SK-N-SH (cell line): ENCODE results near the gene SHROOM2. TPM values are rescaled to one million over a fixed set of nuclear protein-coding genes. Genes with fewer than 3 reads are reported as not detected.

Experiments used
- CTCF ChIA-PET: fragments of 300-600, 350-600 bp; formaldehyde crosslinking; extraction: SDS; loops from one replicate; lab custom pipeline; 2021; lab: Yijun Ruan, JAX
- POLR2A ChIA-PET: fragments of 350-600 bp; sonication (Branson Sonifier 250); formaldehyde crosslinking; extraction: SDS; loops from one replicate; lab custom pipeline; 2020; ENCODE audit warnings: antibody characterized with exemption, inconsistent platforms; lab: Yijun Ruan, JAX
- DNase-seq: peaks from one replicate; pipeline ENCODE4 v3.0.0; 2012
- H2AFZ ChIP-seq: fragments of 200-600 bp; sonication (generic); 2 replicates; pipeline ENCODE4 v1.8.1; 2016; ENCODE audit warnings: antibody characterized with exemption, mild to moderate bottlenecking, low read depth
- H3F3A ChIP-seq: fragments of 200-600 bp; sonication (generic); replicated peaks from 2 replicates; pipeline ENCODE3; 2016; ENCODE audit warnings: antibody characterized with exemption, mild to moderate bottlenecking; ENCODE audit not compliant: insufficient read depth
- H3K27ac ChIP-seq, 2 experiments: fragments of 200-500 bp in 1 of 2; fragments of 200-600 bp in 1 of 2; sonication (Bioruptor generic) in 1 of 2; sonication (generic), shearing (Covaris generic) in 1 of 2; 2 replicates each; pipeline versions ENCODE4 v1.5.1 to v1.6.1; 2014 to 2016; ENCODE audit warnings: low read depth in 2 of 2, inconsistent platforms in 1 of 2, low read length in 1 of 2, mild to moderate bottlenecking in 1 of 2, mixed read lengths in 1 of 2
- H3K27me3 ChIP-seq: fragments of 200-600 bp; sonication (generic), shearing (Covaris generic); 2 replicates; pipeline ENCODE4 v1.6.1; 2016; ENCODE audit warnings: mixed run types; ENCODE audit not compliant: insufficient read depth
- H3K36me3 ChIP-seq, 2 experiments: fragments of 200-500 bp in 1 of 2; fragments of 200-600 bp in 1 of 2; sonication (Bioruptor generic) in 1 of 2; sonication (generic) in 1 of 2; replicated peaks in 1 of 2; 2 replicates each; pipeline versions ENCODE3 to v1.5.1; 2014 to 2016; ENCODE audit warnings: low read length in 1 of 2, mild to moderate bottlenecking in 1 of 2; ENCODE audit not compliant: insufficient read depth in 2 of 2, control insufficient read depth in 1 of 2
- H3K4me1 ChIP-seq, 2 experiments: fragments of 200-500 bp in 1 of 2; fragments of 200-600 bp in 1 of 2; sonication (Bioruptor generic) in 1 of 2; sonication (generic), shearing (Covaris generic) in 1 of 2; 2 replicates each; pipeline versions ENCODE4 v1.5.1 to v1.6.1; 2014 to 2016; ENCODE audit warnings: low read depth in 1 of 2, low read length in 1 of 2, mixed run types in 1 of 2; ENCODE audit not compliant: insufficient read depth in 2 of 2, control insufficient read depth in 1 of 2
- H3K4me2 ChIP-seq: fragments of 200-600 bp; sonication (generic), shearing (Covaris generic); 2 replicates; pipeline ENCODE4 v1.6.1; 2017; ENCODE audit warnings: mixed run types
- H3K4me3 ChIP-seq, 2 experiments: fragments of 200-500 bp in 1 of 2; fragments of 200-600 bp in 1 of 2; sonication (Bioruptor generic) in 1 of 2; sonication (generic), shearing (Covaris generic) in 1 of 2; 2 replicates each; pipeline versions ENCODE4 v1.5.1 to v1.8.1; 2014 to 2016; ENCODE audit warnings: low read depth in 2 of 2, inconsistent platforms in 1 of 2, low read length in 1 of 2, mild to moderate bottlenecking in 1 of 2, mixed read lengths in 1 of 2, moderate library complexity in 1 of 2
- H3K79me2 ChIP-seq: fragments of 200-600 bp; sonication (generic); 2 replicates; pipeline ENCODE4 v1.8.1; 2017; ENCODE audit warnings: mild to moderate bottlenecking; ENCODE audit not compliant: insufficient read depth
- H3K9ac ChIP-seq: fragments of 200-600 bp; sonication (generic); 2 replicates; pipeline ENCODE4 v1.6.1; 2017; ENCODE audit warnings: mixed run types
- H3K9me2 ChIP-seq: fragments of 200-600 bp; sonication (generic); 2 replicates; pipeline ENCODE4 v1.6.1; 2017; ENCODE audit warnings: mixed run types
- H3K9me3 ChIP-seq: fragments of 200-600 bp; sonication (generic); 2 replicates; pipeline ENCODE4 v1.6.1; 2017; ENCODE audit warnings: mixed run types, mild to moderate bottlenecking, moderate library complexity
- H4K20me1 ChIP-seq: fragments of 200-600 bp; sonication (generic); 2 replicates; pipeline ENCODE4 v1.6.1; 2017; ENCODE audit warnings: mild to moderate bottlenecking, mixed run types; ENCODE audit not compliant: insufficient read depth
- EP300 ChIP-seq, 2 experiments: IDR thresholded peaks; 2 replicates each; pipeline versions ENCODE4 v1.4.0 to v1.6.1; 2012; ENCODE audit warnings: borderline replicate concordance in 1 of 2, low read depth in 1 of 2, low read length in 1 of 2
- EZH2phosphoT487 ChIP-seq: fragments of 200-600 bp; sonication (generic); IDR thresholded peaks from 2 replicates; pipeline ENCODE4 v1.6.1; 2017; ENCODE audit warnings: low read depth, mixed run types, mild to moderate bottlenecking, antibody characterized with exemption, moderate library complexity, borderline replicate concordance
- GATA2 ChIP-seq: sonication (generic); formaldehyde crosslinking; IDR thresholded peaks from 2 replicates; pipeline ENCODE4 v1.5.0; 2020; ENCODE audit warnings: mild to moderate bottlenecking, missing genetic modification reagents
- JUND ChIP-seq: IDR thresholded peaks from 2 replicates; pipeline ENCODE4 v1.4.0; 2012
- MEF2A ChIP-seq: IDR thresholded peaks from 2 replicates; pipeline ENCODE4 v1.4.0; 2012; ENCODE audit warnings: low read depth, borderline replicate concordance
- NFIC ChIP-seq: IDR thresholded peaks from 2 replicates; pipeline ENCODE4 v1.4.0; 2012; ENCODE audit warnings: borderline replicate concordance
- POLR2AphosphoS5 ChIP-seq: IDR thresholded peaks from 2 replicates; pipeline ENCODE4 v1.6.1; 2012; ENCODE audit warnings: low read depth, low read length
- RAD21 ChIP-seq: IDR thresholded peaks from 2 replicates; pipeline ENCODE4 v1.6.1; 2012; ENCODE audit warnings: mild to moderate bottlenecking, low read length
- RCOR1 ChIP-seq: fragments of 150-350 bp; IDR thresholded peaks from 2 replicates; pipeline ENCODE4 v1.6.1; 2017; ENCODE audit warnings: antibody characterized with exemption, low read length
- RFX5 ChIP-seq: IDR thresholded peaks from 2 replicates; pipeline ENCODE4 v1.6.1; 2012; ENCODE audit warnings: mild to moderate bottlenecking, improper control_type of control experiment, low read length
- TAF1 ChIP-seq: IDR thresholded peaks from 2 replicates; pipeline ENCODE4 v1.6.1; 2012; ENCODE audit warnings: low read depth, mild to moderate bottlenecking, low read length, moderate library complexity, borderline replicate concordance
- WGBS: methylation state at CpG from one replicate; pipeline ENCODE4 v1.1.6; 2017; ENCODE audit warnings: low lambda C conversion rate; 5-methylcytosine and 5-hydroxymethylcytosine counted together
- polyA plus RNA-seq, 3 experiments: library from polyadenylated mRNA; depleted of rRNA; stranded (reverse); fragments of >200 nt; gene quantifications; 2 replicates each; pipeline ENCODE4 v1.2.3, GENCODE V29; 2012
- TF ChIP-seq, protein P1 (sequence below): IDR thresholded peaks from 2 replicates; pipeline ENCODE4 v1.6.1; 2012; ENCODE audit warnings: mild to moderate bottlenecking, low read depth, low read length, moderate library complexity
- TF ChIP-seq, protein P2 (sequence below): IDR thresholded peaks from 2 replicates; pipeline ENCODE4 v1.4.0; 2012; ENCODE audit warnings: low read depth, borderline replicate concordance
- TF ChIP-seq, protein P3 (sequence below): fragments of 200-600 bp; sonication (generic); IDR thresholded peaks from 2 replicates; pipeline ENCODE4 v1.6.1; 2017; ENCODE audit warnings: antibody characterized with exemption, mild to moderate bottlenecking, moderate library complexity
- TF ChIP-seq, protein P4 (sequence below): IDR thresholded peaks from 2 replicates; pipeline ENCODE4; 2012

The SHROOM2 gene
- polyA plus RNA-seq, 1 of the 3 experiments (the other 2 are of a cell fraction) = not detected

DNA sequence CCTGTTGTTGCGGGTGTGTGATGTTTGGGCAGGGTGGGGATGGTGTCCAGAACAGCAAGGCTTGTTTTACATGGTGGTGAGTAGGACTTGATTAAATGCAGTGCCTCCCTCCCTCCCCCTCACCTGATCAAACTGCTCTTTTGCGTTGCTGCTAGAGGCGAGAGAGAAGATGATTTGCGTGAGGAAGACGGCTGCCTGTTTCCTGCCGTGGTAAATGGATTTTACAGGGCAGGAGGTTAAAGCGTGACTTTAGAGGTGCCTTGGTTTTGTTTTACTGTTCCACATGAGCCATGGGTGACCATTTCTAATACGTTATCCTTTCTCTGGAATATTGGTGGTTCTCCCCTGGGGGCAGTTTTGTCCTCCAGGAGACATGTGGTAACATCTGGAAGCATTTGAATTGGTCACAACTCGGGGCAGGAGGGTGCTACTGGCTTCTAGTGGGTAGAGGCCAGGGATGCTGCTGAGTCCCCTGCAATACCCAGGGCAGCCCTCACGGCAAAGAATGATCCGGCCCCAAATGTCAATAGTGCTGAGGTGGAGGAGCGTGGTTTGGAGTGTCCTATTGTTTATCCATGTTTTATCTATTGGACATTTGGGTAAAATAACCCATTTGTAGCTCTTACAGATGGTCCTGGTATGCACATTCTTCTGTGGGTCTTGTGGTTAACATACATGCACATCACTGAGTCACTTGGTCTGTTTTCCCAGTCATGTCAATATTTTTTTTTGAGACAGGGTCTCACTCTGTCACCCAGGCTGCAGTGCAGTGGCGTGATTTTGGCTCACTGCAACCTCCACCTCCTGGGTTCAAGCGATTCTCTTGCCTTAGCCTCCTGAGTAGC, 73.7 kb downstream of the SHROOM2 start:
- no peak overlapping the region for H2AFZ ChIP-seq
- no peaks in the 10 kb centered on the region for H4K20me1 ChIP-seq
- H3K36me3 ChIP-seq = no peaks in the 10 kb centered on the region
- no peak overlapping the region for H3K4me2 ChIP-seq
- 27% methylated on average over 13 of the region's 14 CpGs for WGBS
- no peak for DNase-seq
- POLR2A ChIA-PET = no interaction called here
- peaks cover 5% of the 10 kb centered on the region; the same call in 1 of the 2 replicates for H3K27me3 ChIP-seq
- H3K79me2 ChIP-seq = no peaks in the 10 kb centered on the region
- H3K9ac ChIP-seq = no peak overlapping the region
- TF ChIP-seq EZH2phosphoT487 (no peak), NFIC (no peak), JUND (no peak), EP300 (IDR thresholded peaks at IDR 0.05; ENCODE audit: borderline replicate concordance in 1 of 2, low read depth in 1 of 2, low read length in 1 of 2) (no peak)
- CTCF ChIA-PET = no interaction called here
- H3K4me3 ChIP-seq = no peak overlapping the region
- H3F3A ChIP-seq = no peaks in the 10 kb centered on the region
- no peaks in the 10 kb centered on the region for H3K9me3 ChIP-seq
- H3K27ac ChIP-seq = no peak overlapping the region
- H3K9me2 ChIP-seq = no peaks in the 10 kb centered on the region
- no peaks in the 10 kb centered on the region for H3K4me1 ChIP-seq

DNA sequence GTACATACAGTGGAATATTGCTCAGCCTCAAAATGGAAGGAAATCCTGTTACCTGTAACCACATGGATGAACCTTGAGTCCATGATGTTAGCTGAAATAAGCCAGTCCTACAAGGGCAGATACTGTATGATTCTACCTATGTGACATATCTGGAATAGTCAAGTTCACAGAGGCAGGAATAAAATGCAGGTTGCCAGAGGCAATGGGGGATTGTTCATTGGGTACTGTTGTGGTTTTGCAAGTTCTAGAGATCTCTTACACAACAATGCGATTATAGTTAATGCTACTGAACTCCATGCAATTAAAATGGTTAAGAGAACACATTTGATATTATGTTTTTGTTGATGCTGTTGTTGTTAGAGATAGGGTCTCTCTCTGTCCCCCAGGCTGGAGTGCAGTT, 74.6 kb downstream of the SHROOM2 start:
- no peak overlapping the region for H3K4me2 ChIP-seq
- CTCF ChIA-PET = no interaction called here
- POLR2A ChIA-PET = no interaction called here
- H3K79me2 ChIP-seq = no peaks in the 10 kb centered on the region
- no peaks in the 10 kb centered on the region for H3F3A ChIP-seq
- H3K4me1 ChIP-seq = no peaks in the 10 kb centered on the region
- no peak overlapping the region for H2AFZ ChIP-seq
- DNase-seq = no peak
- no peaks in the 10 kb centered on the region for H4K20me1 ChIP-seq
- H3K27ac ChIP-seq = no peak overlapping the region
- no peaks in the 10 kb centered on the region for H3K36me3 ChIP-seq
- H3K9me3 ChIP-seq = no peaks in the 10 kb centered on the region
- WGBS = 47% methylated on average over 1 of the region's 1 CpG
- H3K9ac ChIP-seq = no peak overlapping the region
- H3K27me3 ChIP-seq = peaks cover 5% of the 10 kb centered on the region; the same call in 1 of the 2 replicates
- TF ChIP-seq, protein P1, sequence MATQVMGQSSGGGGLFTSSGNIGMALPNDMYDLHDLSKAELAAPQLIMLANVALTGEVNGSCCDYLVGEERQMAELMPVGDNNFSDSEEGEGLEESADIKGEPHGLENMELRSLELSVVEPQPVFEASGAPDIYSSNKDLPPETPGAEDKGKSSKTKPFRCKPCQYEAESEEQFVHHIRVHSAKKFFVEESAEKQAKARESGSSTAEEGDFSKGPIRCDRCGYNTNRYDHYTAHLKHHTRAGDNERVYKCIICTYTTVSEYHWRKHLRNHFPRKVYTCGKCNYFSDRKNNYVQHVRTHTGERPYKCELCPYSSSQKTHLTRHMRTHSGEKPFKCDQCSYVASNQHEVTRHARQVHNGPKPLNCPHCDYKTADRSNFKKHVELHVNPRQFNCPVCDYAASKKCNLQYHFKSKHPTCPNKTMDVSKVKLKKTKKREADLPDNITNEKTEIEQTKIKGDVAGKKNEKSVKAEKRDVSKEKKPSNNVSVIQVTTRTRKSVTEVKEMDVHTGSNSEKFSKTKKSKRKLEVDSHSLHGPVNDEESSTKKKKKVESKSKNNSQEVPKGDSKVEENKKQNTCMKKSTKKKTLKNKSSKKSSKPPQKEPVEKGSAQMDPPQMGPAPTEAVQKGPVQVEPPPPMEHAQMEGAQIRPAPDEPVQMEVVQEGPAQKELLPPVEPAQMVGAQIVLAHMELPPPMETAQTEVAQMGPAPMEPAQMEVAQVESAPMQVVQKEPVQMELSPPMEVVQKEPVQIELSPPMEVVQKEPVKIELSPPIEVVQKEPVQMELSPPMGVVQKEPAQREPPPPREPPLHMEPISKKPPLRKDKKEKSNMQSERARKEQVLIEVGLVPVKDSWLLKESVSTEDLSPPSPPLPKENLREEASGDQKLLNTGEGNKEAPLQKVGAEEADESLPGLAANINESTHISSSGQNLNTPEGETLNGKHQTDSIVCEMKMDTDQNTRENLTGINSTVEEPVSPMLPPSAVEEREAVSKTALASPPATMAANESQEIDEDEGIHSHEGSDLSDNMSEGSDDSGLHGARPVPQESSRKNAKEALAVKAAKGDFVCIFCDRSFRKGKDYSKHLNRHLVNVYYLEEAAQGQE = no peak
- TF ChIP-seq TAF1 (no peak), MEF2A (no peak), GATA2 (CRISPR knock-in tag) (no peak), NFIC (no peak), POLR2AphosphoS5 (no peak), RFX5 (no peak), RAD21 (no peak), EP300 (IDR thresholded peaks at IDR 0.05; ENCODE audit: borderline replicate concordance in 1 of 2, low read depth in 1 of 2, low read length in 1 of 2) (no peak), RCOR1 (no peak)
- TF ChIP-seq, protein P2, sequence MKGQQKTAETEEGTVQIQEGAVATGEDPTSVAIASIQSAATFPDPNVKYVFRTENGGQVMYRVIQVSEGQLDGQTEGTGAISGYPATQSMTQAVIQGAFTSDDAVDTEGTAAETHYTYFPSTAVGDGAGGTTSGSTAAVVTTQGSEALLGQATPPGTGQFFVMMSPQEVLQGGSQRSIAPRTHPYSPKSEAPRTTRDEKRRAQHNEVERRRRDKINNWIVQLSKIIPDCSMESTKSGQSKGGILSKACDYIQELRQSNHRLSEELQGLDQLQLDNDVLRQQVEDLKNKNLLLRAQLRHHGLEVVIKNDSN = no peak
- TF ChIP-seq, protein P3, sequence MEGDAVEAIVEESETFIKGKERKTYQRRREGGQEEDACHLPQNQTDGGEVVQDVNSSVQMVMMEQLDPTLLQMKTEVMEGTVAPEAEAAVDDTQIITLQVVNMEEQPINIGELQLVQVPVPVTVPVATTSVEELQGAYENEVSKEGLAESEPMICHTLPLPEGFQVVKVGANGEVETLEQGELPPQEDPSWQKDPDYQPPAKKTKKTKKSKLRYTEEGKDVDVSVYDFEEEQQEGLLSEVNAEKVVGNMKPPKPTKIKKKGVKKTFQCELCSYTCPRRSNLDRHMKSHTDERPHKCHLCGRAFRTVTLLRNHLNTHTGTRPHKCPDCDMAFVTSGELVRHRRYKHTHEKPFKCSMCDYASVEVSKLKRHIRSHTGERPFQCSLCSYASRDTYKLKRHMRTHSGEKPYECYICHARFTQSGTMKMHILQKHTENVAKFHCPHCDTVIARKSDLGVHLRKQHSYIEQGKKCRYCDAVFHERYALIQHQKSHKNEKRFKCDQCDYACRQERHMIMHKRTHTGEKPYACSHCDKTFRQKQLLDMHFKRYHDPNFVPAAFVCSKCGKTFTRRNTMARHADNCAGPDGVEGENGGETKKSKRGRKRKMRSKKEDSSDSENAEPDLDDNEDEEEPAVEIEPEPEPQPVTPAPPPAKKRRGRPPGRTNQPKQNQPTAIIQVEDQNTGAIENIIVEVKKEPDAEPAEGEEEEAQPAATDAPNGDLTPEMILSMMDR = no peak
- TF ChIP-seq, protein P4, sequence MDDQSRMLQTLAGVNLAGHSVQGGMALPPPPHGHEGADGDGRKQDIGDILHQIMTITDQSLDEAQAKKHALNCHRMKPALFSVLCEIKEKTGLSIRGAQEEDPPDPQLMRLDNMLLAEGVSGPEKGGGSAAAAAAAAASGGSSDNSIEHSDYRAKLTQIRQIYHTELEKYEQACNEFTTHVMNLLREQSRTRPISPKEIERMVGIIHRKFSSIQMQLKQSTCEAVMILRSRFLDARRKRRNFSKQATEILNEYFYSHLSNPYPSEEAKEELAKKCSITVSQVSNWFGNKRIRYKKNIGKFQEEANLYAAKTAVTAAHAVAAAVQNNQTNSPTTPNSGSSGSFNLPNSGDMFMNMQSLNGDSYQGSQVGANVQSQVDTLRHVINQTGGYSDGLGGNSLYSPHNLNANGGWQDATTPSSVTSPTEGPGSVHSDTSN = no peak
- no peak overlapping the region for H3K4me3 ChIP-seq
- H3K9me2 ChIP-seq = no peaks in the 10 kb centered on the region
